C4-2B (cell line): ENCODE measurements around the gene PCDH17.

Experiments
- H3K27ac ChIP-seq: fragments of 450-650 bp; 2 replicates; pipeline ENCODE4 v1.5.1; 2017
- ZFX ChIP-seq: fragments of 450-650 bp; IDR thresholded peaks from 2 replicates; pipeline ENCODE4 v1.6.1; 2017
- TF ChIP-seq, protein P1 (sequence below): fragments of 450-650 bp; conservative IDR thresholded peaks from 2 replicates; pipeline ENCODE4 v1.5.1; 2017; ENCODE audit warnings: mild to moderate bottlenecking

The PCDH17 gene

GRCh38 chr13:57739543-57740190, 108.1 kb downstream of the PCDH17 start:
- TF ChIP-seq ZFX: no peak
- TF ChIP-seq, protein P1, sequence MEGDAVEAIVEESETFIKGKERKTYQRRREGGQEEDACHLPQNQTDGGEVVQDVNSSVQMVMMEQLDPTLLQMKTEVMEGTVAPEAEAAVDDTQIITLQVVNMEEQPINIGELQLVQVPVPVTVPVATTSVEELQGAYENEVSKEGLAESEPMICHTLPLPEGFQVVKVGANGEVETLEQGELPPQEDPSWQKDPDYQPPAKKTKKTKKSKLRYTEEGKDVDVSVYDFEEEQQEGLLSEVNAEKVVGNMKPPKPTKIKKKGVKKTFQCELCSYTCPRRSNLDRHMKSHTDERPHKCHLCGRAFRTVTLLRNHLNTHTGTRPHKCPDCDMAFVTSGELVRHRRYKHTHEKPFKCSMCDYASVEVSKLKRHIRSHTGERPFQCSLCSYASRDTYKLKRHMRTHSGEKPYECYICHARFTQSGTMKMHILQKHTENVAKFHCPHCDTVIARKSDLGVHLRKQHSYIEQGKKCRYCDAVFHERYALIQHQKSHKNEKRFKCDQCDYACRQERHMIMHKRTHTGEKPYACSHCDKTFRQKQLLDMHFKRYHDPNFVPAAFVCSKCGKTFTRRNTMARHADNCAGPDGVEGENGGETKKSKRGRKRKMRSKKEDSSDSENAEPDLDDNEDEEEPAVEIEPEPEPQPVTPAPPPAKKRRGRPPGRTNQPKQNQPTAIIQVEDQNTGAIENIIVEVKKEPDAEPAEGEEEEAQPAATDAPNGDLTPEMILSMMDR: no peak
- no peak overlapping the region for H3K27ac ChIP-seq

DNA sequence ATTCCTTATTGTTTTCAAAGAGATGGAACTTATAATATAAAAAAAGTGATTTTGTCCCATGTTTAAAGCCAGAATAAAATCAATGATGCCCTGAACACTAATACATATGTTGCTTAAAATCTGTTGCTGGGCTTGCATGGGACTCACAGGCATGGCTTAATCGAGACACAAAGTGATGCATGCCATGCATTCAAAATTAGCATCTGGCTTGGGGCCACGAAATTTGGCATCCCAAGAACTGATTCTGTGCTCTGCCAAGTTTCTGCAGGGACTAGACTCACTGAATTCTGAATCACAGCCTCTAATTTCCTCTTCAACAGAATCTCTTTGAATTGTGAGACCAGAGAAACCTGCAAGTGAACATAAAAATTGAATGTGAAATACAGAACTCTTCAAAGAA, 109.2 kb downstream of the PCDH17 start:
- H3K27ac ChIP-seq: no peak overlapping the region
- TF ChIP-seq, protein P1: no peak
- no peak for TF ChIP-seq ZFX

DNA sequence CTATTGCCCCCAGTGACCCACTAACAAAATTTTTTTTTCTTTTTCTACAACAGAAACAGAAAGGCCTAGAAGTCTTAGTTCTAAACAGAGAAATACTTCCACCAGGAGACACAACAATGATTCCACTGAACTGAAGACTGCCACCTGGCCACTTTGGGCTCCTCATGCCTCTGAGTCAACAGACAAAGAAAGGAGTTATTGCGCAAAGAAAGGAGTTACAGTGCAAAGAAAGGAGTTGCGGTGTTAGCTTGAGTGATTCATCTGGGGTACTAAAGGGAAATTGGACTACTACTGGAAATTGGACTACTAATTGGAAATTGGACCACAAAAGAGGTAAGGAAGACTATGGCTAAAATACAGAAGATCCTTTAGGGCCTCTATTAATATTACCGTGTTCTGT, 116.6 kb downstream of the PCDH17 start:
- TF ChIP-seq ZFX: no peak
- TF ChIP-seq, protein P1: no peak
- H3K27ac ChIP-seq: no peak overlapping the region

DNA sequence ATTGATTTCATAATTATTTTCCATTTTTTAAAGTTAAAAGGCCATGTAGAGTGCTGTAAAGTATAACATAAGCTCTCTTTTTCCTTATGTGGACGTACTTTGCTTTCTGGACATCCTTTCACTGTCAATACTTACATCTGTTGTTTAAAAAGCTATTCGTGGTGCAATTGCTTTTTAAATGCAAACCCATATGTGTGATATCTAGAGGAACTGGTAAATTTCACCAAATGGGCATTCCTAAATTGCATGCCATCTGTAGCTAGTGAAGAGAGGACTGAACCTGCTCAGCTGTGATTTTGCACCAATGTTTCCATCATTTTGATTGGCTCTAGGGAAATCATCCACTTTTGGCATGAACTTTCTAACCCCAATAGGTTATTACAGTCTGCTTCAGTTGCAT, 129.4 kb downstream of the PCDH17 start:
- no peak overlapping the region for H3K27ac ChIP-seq
- TF ChIP-seq ZFX: no peak
- TF ChIP-seq, protein P1: no peak

DNA sequence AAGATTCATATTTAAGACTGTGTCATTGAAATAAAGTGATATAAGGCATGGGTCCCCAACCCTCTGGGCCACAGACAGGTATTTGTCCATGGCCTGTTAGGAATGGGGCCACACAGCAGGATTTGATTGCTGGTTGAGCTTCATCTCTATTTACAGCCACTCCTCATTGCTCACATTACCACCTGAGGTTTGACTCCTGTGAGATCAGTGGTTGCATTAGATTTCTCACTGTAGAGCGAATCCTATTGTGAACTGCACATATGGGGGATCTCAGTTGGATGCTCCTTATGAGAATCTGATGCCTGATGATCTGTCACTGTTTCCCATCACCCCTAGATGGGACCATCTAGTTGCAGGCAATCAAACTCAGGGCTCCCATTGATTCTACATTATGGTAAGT, 132.1 kb downstream of the PCDH17 start:
- no peak overlapping the region for H3K27ac ChIP-seq
- TF ChIP-seq ZFX: no peak
- TF ChIP-seq, protein P1: no peak
